Esophagus (tissue), 2 donors: ENCODE results near the gene DEFB114. TPM values are rescaled to one million over a fixed set of nuclear protein-coding genes. Genes with fewer than 3 reads are reported as not detected.

Experiments used
- H3K27ac ChIP-seq, 2 donors: one replicate each; pipeline ENCODE4 v1.5.1; 2013; ENCODE audit warnings: low read depth in 2 of 2, mild to moderate bottlenecking in 2 of 2, inconsistent platforms in 1 of 2, low read length in 1 of 2, moderate library complexity in 1 of 2
- H3K27me3 ChIP-seq, 2 donors: one replicate each; pipeline ENCODE4 v1.6.1; 2013; ENCODE audit warnings: low read length in 2 of 2, control low read depth in 1 of 2, mild to moderate bottlenecking in 1 of 2; ENCODE audit not compliant: insufficient read depth in 2 of 2, control insufficient read depth in 1 of 2
- H3K36me3 ChIP-seq, 2 donors: one replicate each; pipeline ENCODE4 v1.6.1; 2013; ENCODE audit warnings: low read length in 1 of 2; ENCODE audit not compliant: control insufficient read depth in 2 of 2, insufficient read depth in 2 of 2
- H3K4me1 ChIP-seq, 2 donors: one replicate each; pipeline ENCODE4 v1.6.1; 2013; ENCODE audit warnings: low read length in 1 of 2; ENCODE audit not compliant: control insufficient read depth in 2 of 2, insufficient read depth in 2 of 2
- H3K4me3 ChIP-seq, 2 donors: one replicate each; pipeline ENCODE4 v1.5.1; 2013; ENCODE audit warnings: low read length in 2 of 2, mild to moderate bottlenecking in 2 of 2, low read depth in 1 of 2, moderate library complexity in 1 of 2
- H3K9me3 ChIP-seq, 2 donors: one replicate each; pipeline ENCODE4 v1.6.1; 2013; ENCODE audit warnings: mild to moderate bottlenecking in 2 of 2, low read depth in 1 of 2, low read length in 1 of 2, moderate library complexity in 1 of 2; ENCODE audit not compliant: control insufficient read depth in 2 of 2, insufficient read depth in 1 of 2
- WGBS, 2 donors: extraction: QIAGEN DNeasy Blood & Tissue Kit; methylation state at CpG; one replicate each; pipeline ENCODE4 v1.1.7; 2013; 5-methylcytosine and 5-hydroxymethylcytosine counted together
- polyA plus RNA-seq, 2 donors: library from polyadenylated mRNA; stranded (reverse); fragments of 200-250 nt; gene quantifications; one replicate each; pipeline ENCODE4 v1.2.3, GENCODE V29; 2013
- donor health status: healthy with polysubstance abuse.
- donor health status: Bipolar disorder and iron deficiency.

Gene DEFB114
- polyA plus RNA-seq, 2 donors: not detected

DNA sequence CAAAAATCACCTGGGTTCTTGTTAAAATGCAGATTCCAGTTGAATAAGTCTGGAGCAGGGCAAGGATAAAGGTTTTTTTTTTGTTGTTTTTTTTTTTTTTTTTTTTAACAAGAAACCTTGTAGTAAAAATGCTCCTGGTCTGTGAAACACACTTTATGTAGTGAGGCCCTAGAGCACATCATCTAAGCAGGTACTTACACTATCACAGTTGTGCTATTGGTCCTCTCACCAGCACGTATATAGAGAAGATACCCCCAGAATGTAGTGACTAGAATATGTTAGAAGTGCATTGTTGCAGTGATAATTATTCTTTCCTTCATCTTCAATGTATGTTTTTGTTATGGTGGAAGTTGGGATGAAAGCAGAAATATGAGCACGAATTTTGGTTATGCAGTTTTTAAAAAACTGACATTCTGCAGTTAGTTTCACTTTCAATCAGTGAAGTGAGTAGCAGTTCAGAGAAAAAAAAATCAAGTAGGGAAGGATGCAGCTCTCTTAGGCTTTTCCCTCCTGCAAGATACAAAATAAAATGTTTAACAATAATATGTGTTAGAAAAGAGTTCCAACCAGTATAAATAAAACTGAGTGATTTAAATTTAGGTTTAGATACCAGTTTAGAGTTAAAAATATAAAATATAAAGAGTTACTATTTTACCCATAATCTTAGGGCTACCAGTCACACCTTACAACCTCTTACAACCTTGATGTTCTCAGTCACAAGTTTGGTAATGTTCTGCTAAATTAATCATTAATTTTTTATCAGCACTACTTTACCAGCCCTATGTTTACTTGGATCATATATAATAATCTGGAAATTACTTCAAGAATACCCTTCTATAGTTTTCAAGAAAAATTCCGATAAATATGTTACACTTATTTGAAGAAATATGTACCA, 14.6 kb upstream of the DEFB114 start:
- Histone ChIP-seq H3K27ac (no peak overlapping the region), H3K4me1 (no peaks in the 10 kb centered on the region), H3K9me3 (no peaks in the 10 kb centered on the region), H3K27me3 (no peaks in the 10 kb centered on the region), H3K4me3 (no peak overlapping the region), H3K36me3 (no peaks in the 10 kb centered on the region)
- WGBS, 2 donors: 37 to 38% methylated on average over 3 of the region's 3 CpGs

DNA sequence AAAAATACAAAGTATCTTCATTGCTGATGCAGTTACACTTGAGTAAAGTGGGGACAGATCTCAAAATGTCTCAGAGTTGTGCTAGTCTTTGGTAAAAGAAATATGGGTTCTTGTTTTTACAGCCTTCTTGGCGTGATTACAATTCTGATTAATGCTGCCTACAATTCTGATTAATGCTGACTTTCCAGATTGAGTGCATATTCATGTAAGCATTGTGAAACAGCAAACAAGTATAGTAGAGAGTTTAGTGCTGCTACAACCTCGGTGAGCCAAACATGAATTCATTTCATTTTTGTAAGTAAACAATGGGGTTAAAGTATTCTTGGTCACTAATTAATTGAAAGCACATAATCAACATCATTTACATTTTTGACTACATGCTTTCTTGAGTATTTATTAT, 5.6 kb upstream of the DEFB114 start, which contains the start of gene DEFB113:
TSS of gene DEFB113 (minus strand) at position 21 of the 400 bp plus-strand sequence. CDS start at position 21, 0 bp downstream.
- WGBS, 2 donors: 48 to 53% methylated on average over 2 of the region's 2 CpGs
- no peaks in the 10 kb centered on the region for H3K4me1 ChIP-seq

DNA sequence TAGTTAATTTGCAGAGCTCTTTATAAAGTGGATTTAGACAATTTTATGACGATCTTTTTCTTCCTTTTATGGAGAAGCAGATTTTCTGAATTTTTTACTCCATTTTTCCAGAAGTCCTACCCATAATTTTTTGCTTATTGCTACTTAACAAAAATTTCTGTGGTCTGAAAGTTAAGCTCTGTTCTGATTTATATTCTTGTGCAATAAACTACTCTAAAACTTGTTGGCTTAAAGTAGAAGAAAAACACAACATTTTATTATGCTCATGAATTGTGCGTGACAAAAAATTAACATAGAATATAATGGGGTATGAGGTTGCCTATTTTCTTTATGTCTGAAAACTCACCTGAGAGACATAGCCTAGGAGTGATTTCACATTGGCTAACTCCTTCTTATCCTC, 2.9 kb upstream of the DEFB114 start:
- Histone ChIP-seq H3K27ac (no peak overlapping the region), H3K9me3 (no peaks in the 10 kb centered on the region), H3K36me3 (no peaks in the 10 kb centered on the region), H3K4me3 (no peak overlapping the region), H3K27me3 (no peaks in the 10 kb centered on the region), H3K4me1 (no peaks in the 10 kb centered on the region)
- 62 to 66% methylated on average over 2 of the region's 2 CpGs for WGBS, 2 donors

More for the DNA sequence above, 5.6 kb upstream of the DEFB114 start, which contains the start of gene DEFB113:
- no peak within 1 kb of the TSS for H3K4me3 ChIP-seq
- H3K27ac ChIP-seq: no peak within 1 kb of the TSS
- no peaks in the 10 kb centered on the region for H3K36me3 ChIP-seq
- H3K9me3 ChIP-seq: no peaks in the 10 kb centered on the region
- H3K27me3 ChIP-seq: no peaks in the 10 kb centered on the region

DNA sequence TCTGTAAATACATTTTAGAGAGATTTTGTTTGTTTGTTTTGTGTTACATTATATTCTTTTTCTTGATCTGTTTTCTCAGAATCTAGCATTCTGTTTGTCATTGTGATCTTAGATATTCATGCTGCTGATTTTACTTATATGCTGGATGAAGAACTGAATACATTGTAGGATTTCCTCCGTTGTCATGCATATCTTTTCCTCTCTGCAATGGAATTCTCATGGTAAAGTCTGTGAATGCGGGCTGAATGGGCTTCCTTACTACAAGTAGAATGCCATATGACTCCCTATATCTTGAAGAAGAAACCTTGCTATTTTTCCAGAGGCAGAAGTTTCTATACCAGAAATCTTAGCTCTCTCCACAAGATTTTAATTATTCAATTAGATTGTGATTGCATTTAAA, 2.4 kb upstream of the DEFB114 start:
- WGBS, 2 donors: 41 to 44% methylated on average over 2 of the region's 2 CpGs
- H3K27me3 ChIP-seq: no peaks in the 10 kb centered on the region

DNA sequence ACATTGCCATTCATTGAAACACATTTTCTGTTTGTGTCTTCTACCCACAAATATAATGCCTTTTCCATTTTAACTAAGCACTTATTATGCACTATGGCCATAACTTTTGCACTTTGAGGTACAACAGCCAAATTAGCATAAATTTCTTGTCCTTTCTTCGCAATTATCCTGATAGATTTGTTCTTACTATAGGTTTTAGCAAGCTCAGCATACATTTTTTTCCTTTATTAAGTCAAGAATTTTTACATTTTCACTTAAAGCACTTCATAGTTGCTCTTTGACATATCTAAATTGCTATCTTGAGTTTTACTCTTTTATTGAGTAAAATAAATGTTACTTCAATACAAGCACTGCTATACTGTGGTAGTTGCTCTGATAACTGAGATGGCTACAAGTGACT, 5.8 kb downstream of the DEFB114 start:
- Histone ChIP-seq H3K4me3 (no peak overlapping the region), H3K27ac (no peak overlapping the region), H3K36me3 (no peaks in the 10 kb centered on the region), H3K9me3 (no peaks in the 10 kb centered on the region), H3K27me3 (no peaks in the 10 kb centered on the region), H3K4me1 (no peaks in the 10 kb centered on the region)
- WGBS, 2 donors: 68 to 78% methylated on average over 1 of the region's 1 CpG

More for the DNA sequence above, 2.4 kb upstream of the DEFB114 start:
- Histone ChIP-seq H3K4me3 (no peak overlapping the region), H3K4me1 (no peaks in the 10 kb centered on the region), H3K27ac (no peak overlapping the region), H3K9me3 (no peaks in the 10 kb centered on the region), H3K36me3 (no peaks in the 10 kb centered on the region)

DNA sequence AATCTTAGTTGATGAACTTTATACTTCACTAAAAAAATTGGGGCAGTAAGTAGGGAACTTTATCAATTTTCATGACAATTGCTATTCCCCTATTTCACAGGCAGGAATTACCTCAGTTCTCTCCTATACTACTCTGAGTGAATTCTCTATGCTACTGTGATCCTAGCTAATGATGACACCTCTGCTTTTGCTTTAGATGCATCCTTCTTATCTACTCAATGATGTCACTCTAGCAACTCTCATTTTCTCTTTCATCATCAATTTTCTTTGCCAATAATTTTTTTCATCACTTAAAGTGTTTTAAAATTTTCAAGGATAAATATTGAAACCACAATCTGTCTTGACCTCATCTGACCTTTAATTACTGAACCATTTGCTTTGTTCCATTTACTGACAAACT, 8.1 kb downstream of the DEFB114 start:
- Histone ChIP-seq H3K9me3 (no peaks in the 10 kb centered on the region), H3K36me3 (no peaks in the 10 kb centered on the region), H3K27ac (no peak overlapping the region), H3K4me1 (no peaks in the 10 kb centered on the region), H3K4me3 (no peak overlapping the region), H3K27me3 (no peaks in the 10 kb centered on the region)

DNA sequence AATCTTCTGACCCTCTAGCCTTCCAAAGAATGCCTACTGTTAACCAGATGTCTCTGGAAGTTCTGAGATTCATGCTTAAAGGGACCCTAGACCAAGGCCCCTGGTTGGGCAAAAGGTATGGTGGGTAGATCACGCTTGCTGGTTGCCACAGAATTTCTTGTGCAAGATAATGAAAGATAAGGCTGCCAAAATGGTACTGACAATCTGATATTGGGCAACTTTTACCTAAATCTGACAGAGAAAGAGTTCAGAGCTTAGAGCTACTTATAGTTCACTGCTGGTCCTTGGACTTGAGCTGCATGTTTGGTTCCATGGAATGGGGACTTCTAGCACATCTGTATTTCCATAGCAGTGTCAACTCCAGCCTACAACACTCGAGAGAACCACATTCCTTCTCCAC, 12.0 kb downstream of the DEFB114 start:
- WGBS, 2 donors: 64 to 66% methylated on average over 2 of the region's 2 CpGs
- H3K9me3 ChIP-seq: no peaks in the 10 kb centered on the region
- no peak overlapping the region for H3K27ac ChIP-seq

DNA sequence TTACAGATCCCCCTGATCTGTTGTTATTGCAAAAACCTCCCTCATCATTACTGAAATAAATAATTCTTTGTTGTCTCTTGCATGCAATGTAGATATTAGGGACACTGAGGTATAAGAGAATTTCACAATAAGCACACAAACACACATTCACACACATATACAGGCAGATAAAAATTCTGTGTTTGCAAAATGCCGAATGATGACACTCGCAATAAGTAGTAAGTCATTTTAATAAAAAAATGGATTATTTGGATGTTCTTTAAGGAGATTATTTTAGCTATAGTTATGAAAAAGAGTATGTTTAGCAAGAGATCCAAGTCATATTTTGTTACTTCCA, 13.6 kb downstream of the DEFB114 start:
- Histone ChIP-seq H3K27ac (no peak overlapping the region), H3K27me3 (no peaks in the 10 kb centered on the region), H3K36me3 (no peaks in the 10 kb centered on the region), H3K4me3 (no peak overlapping the region), H3K4me1 (no peaks in the 10 kb centered on the region), H3K9me3 (no peaks in the 10 kb centered on the region)
- WGBS, 2 donors: 95 to 97% methylated on average over 2 of the region's 2 CpGs

More for the DNA sequence above, 12.0 kb downstream of the DEFB114 start:
- Histone ChIP-seq H3K4me1 (no peaks in the 10 kb centered on the region), H3K4me3 (no peak overlapping the region), H3K27me3 (no peaks in the 10 kb centered on the region), H3K36me3 (no peaks in the 10 kb centered on the region)

DNA sequence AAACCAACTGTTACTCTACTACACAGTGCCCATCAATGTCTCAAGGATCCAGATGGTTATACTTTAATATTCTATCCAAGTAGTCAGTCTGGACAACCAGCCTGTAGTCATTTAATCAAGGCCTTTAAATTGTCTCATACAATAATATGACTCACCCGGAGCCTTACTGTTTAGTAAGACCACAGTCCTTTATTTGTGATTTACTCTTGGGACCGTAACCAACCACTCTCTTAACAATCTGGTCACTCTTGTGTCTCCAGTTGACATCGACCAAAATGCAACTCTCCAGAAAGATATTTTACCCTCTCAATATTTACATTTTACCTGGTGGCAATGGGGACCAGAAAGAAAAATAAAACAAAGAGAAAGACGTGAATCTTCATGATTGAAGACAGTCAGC, 14.9 kb downstream of the DEFB114 start:
- H3K27me3 ChIP-seq: no peaks in the 10 kb centered on the region
- WGBS, 2 donors: 84 to 86% methylated on average over 4 of the region's 4 CpGs
- H3K4me3 ChIP-seq: no peak overlapping the region
- no peak overlapping the region for H3K27ac ChIP-seq
- H3K36me3 ChIP-seq: no peaks in the 10 kb centered on the region
- no peaks in the 10 kb centered on the region for H3K4me1 ChIP-seq
- no peaks in the 10 kb centered on the region for H3K9me3 ChIP-seq

DNA sequence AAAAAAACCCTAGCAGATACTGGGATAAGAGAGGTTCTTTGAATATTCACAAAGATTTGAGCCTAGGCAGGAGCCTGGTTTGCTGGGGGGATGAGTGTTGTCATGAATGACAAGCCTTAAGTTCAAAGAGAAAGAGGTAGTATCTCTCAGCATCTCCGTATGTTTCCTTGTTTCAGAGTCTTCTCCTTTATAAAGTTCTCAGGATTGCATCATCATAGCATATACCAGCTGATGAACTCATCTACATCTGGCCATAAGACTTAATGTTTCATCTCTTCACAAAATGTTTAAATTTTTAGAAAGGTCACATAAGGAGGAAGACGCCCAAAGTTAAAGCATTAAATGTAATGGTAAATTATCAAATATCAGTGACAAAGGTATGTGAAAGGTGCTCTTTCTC, 17.1 kb downstream of the DEFB114 start:
- WGBS, 2 donors: 72 to 84% methylated on average over 2 of the region's 2 CpGs
- Histone ChIP-seq H3K27me3 (no peaks in the 10 kb centered on the region), H3K9me3 (no peaks in the 10 kb centered on the region), H3K4me3 (no peak overlapping the region), H3K36me3 (no peaks in the 10 kb centered on the region), H3K27ac (no peak overlapping the region), H3K4me1 (no peaks in the 10 kb centered on the region)
